GM12878 (cell line): Measurements from ENCODE around the gene ETDB. TPM values are rescaled to one million over a fixed set of nuclear protein-coding genes. Genes with fewer than 3 reads are reported as not detected.
"Not testable (repeated sequence)": the region's sequence is repeated elsewhere in the genome, so short reads cannot be mapped to it uniquely, and the experiment has no call there.

Experiments used
- ATAC-seq: fragments of 200-7000 bp; cut with Tn5 transposase; 3 replicates; pipeline ENCODE4 v1.9.1; 2020; ENCODE audit warnings: mild to moderate bottlenecking, moderate library complexity
- BruUV-seq: library from RNA; stranded (reverse); fragments of 400-500 nt; replicated peaks from 2 replicates; lab custom pipeline; 2021; lab: Mats Ljungman, UMichigan
- CTCF ChIA-PET: fragments of 300-600 bp; sonication (Branson Sonifier 250); formaldehyde crosslinking; extraction: SDS; loops from one replicate; lab custom pipeline; 2021; ENCODE audit warnings: inconsistent platforms; lab: Yijun Ruan, JAX
- POLR2A ChIA-PET: fragments of 350-600 bp; formaldehyde crosslinking; extraction: SDS; loops from one replicate; lab custom pipeline; 2021; ENCODE audit warnings: inconsistent platforms; lab: Charles Lee
- RAD21 ChIA-PET: fragments of 300-600 bp; sonication (Branson Sonifier 250); formaldehyde crosslinking; loops from one replicate; lab custom pipeline; 2023; ENCODE audit warnings: antibody characterized with exemption; ENCODE audit not compliant: unreplicated experiment; lab: Charles Lee
- SMC1A ChIA-PET: fragments of 300-600 bp; sonication (Branson Sonifier 250); formaldehyde crosslinking; loops from one replicate; lab custom pipeline; 2023; ENCODE audit not compliant: unreplicated experiment, uncharacterized antibody; lab: Charles Lee
- DNase-seq: peaks from one replicate; pipeline ENCODE4 v3.0.0-alpha.2; 2011; ENCODE audit warnings: low read depth, low spot score
- FAIRE-seq: peaks from 3 replicates; lab custom pipeline; 2011; peaks lifted over from hg19 to GRCh38; lab: Jason Lieb, UNC
- H2AFZ ChIP-seq: 2 replicates; pipeline ENCODE4 v1.6.0; 2011; ENCODE audit warnings: low read depth, low read length, control low read depth; ENCODE audit not compliant: control insufficient read depth
- H3K27ac ChIP-seq: 2 replicates; pipeline ENCODE4 v1.5.1; 2011; ENCODE audit warnings: control low read depth; ENCODE audit not compliant: control insufficient read depth, insufficient read depth
- H3K27me3 ChIP-seq, 2 experiments: replicated peaks in 1 of 2; 2 replicates each; pipeline versions ENCODE4 v1.6.0 to v1.6.1; 2011; ENCODE audit warnings: low read length in 1 of 2; ENCODE audit not compliant: control insufficient read depth in 2 of 2, insufficient read depth in 2 of 2
- H3K36me3 ChIP-seq, 2 experiments: 2 replicates each; pipeline ENCODE4 v1.5.1; 2011; ENCODE audit warnings: low read length in 1 of 2; ENCODE audit not compliant: control insufficient read depth in 2 of 2, insufficient read depth in 2 of 2
- H3K4me1 ChIP-seq: 2 replicates; pipeline ENCODE4 v1.6.1; 2011; ENCODE audit warnings: mild to moderate bottlenecking, low read length, moderate library complexity, mixed read lengths; ENCODE audit not compliant: control insufficient read depth, insufficient read depth
- H3K4me2 ChIP-seq: 2 replicates; pipeline ENCODE4 v1.6.0; 2011; ENCODE audit warnings: control low read depth; ENCODE audit not compliant: control insufficient read depth, insufficient read depth
- H3K4me3 ChIP-seq: fragments of 200-600 bp; sonication (generic); 2 replicates; pipeline ENCODE4 v1.5.1; 2016
- H3K79me2 ChIP-seq: 2 replicates; pipeline ENCODE4 v1.6.0; 2011; ENCODE audit warnings: low read length; ENCODE audit not compliant: control insufficient read depth, insufficient read depth
- H3K9ac ChIP-seq: 2 replicates; pipeline ENCODE4 v1.8.0; 2011; ENCODE audit warnings: low read length, control low read depth, mixed read lengths; ENCODE audit not compliant: control insufficient read depth, insufficient read depth
- H3K9me3 ChIP-seq: replicated peaks from 3 replicates; pipeline ENCODE4 v1.5.1; 2011; ENCODE audit warnings: mild to moderate bottlenecking, low read length; ENCODE audit not compliant: control insufficient read depth, insufficient read depth
- H4K20me1 ChIP-seq: 2 replicates; pipeline ENCODE4 v1.6.0; 2011; ENCODE audit not compliant: control insufficient read depth, insufficient read depth
- HDAC2 ChIP-seq: fragments of 200-600 bp; sonication (generic); IDR thresholded peaks from 2 replicates; pipeline ENCODE4 v1.6.1; 2017
- RAD51 ChIP-seq: fragments of 450-650 bp; IDR thresholded peaks from 2 replicates; pipeline ENCODE4 v1.6.1; 2016; ENCODE audit warnings: moderate library complexity, mild to moderate bottlenecking, inconsistent platforms
- WGBS: methylation state at CpG from one replicate; pipeline ENCODE4 v1.1.6; 2016; ENCODE audit warnings: low lambda C conversion rate; ENCODE audit not compliant: insufficient replicate concordance, insufficient coverage; ENCODE audit errors: missing lambda C conversion rate; 5-methylcytosine and 5-hydroxymethylcytosine counted together
- in situ Hi-C: fragments of 300-500 bp; cut with MboI; formaldehyde crosslinking; loops from 9 replicates; pipeline ENCODE4 v1.14.3; 2018; ENCODE audit warnings: mixed read lengths
- intact Hi-C: fragments of 100-400 bp; cut with micrococcal nuclease; formaldehyde crosslinking; loops from one replicate; pipeline ENCODE4 v1.14.2; 2022; ENCODE audit not compliant: unreplicated experiment
- polyA plus RNA-seq, 11 experiments: library from polyadenylated mRNA; depleted of rRNA in 4 of 11; unstranded in 6 of 11; stranded (reverse) in 5 of 11; fragments of >200 nt; fragmentation: Nextera tagmentation in 4 of 11; fragmentation: Illumina TruSeq in 1 of 11; extraction: Ambion mirVana in 4 of 11; extraction: Trizol in 1 of 11; gene quantifications; 1 replicate in 1 of 11; 2 replicates in 10 of 11; pipeline versions ENCODE4 v1.2.1 to v1.2.3, GENCODE V29; 2011 to 2016; ENCODE audit warnings: inconsistent platforms in 2 of 11, missing spikeins in 2 of 11, low read depth in 1 of 11
- total RNA-seq, 4 experiments: library from RNA; depleted of rRNA in 3 of 4; stranded (reverse); fragments of >200 nt in 3 of 4; fragmentation: Illumina TruSeq in 1 of 4; extraction: Trizol in 1 of 4; gene quantifications; 2 replicates each; pipeline versions ENCODE4 v1.2.1 to v1.2.3, GENCODE V29; 2013 to 2021

ETDB gene
- total and polyA plus RNA-seq, 10 of the 15 experiments (the other 5 are each of a cell fraction or from before 2014, with no cell fraction given): not detected

GRCh38 chrX:135168486-135168885, 48.2 kb upstream of the ETDB start:
- no peak overlapping the region for H3K4me2 ChIP-seq
- RAD21 ChIA-PET: no interaction called here
- TF ChIP-seq HDAC2: no peak
- peak; percentile 42; the same call in 1 of the 2 replicates for TF ChIP-seq RAD51
- TF ChIP-seq, all 136 proteins: peak for 1
- intact Hi-C loops (no loop called here), in situ Hi-C loops (no loop called here)
- FAIRE-seq (no peak), ATAC-seq (no peak), DNase-seq (no peak)
- no peaks in the 10 kb centered on the region for H3K4me1 ChIP-seq
- H3K9ac ChIP-seq: no peak overlapping the region
- H3K79me2 ChIP-seq: no peaks in the 10 kb centered on the region
- ChIA-PET POLR2A (no interaction called here), CTCF (no interaction called here), SMC1A (no interaction called here)
- WGBS: 15% methylated on average over 3 of the region's 3 CpGs
- no peak overlapping the region for H3K4me3 ChIP-seq
- BruUV-seq: no TSS peak
- no peaks in the 10 kb centered on the region for H3K9me3 ChIP-seq
- H3K27ac ChIP-seq: no peak overlapping the region
- H3K27me3 ChIP-seq: no peaks in the 10 kb centered on the region
- H3K36me3 ChIP-seq: no peaks in the 10 kb centered on the region
- H4K20me1 ChIP-seq: no peaks in the 10 kb centered on the region
- no peak overlapping the region for H2AFZ ChIP-seq

- RAD21 ChIA-PET, ATAC-seq, H3K36me3 ChIP-seq, DNase-seq, H3K4me3 ChIP-seq, H3K79me2 ChIP-seq, H3K9ac ChIP-seq, H3K4me2 ChIP-seq, H4K20me1 ChIP-seq, in situ Hi-C loops, H3K27ac ChIP-seq, H2AFZ ChIP-seq, FAIRE-seq, POLR2A ChIA-PET, intact Hi-C loops, BruUV-seq, H3K4me1 ChIP-seq, H3K9me3 ChIP-seq, CTCF ChIA-PET, SMC1A ChIA-PET, H3K27me3 ChIP-seq: not testable (repeated sequence)
- no CpG with 5 or more reads among the region's 3 CpGs for WGBS
These were observed 34.4 kb upstream of the ETDB start for GRCh38 chrX:135154688-135155087.

DNA sequence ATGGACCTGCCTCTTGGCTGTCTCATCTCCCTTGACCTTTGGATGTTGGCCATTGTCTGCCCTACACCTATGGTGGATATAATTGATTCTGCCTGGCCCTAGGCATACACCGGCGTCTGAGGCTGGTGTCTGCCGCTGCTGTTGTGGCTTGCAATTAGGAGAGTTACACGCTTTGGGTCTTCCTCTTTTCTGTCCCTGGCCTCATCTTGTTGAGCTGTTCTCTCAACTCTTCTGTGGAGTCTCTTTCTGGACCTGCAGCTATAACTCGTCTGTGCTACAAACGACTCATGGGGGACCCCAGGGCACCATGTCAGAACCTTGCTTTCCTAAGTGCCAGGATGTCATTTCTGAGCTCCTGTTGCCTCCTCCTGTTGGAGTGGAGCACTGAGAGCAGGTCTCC, 5.8 kb upstream of the ETDB start:
- H4K20me1 ChIP-seq, H3K27ac ChIP-seq, H3K9me3 ChIP-seq, FAIRE-seq, ATAC-seq, H3K27me3 ChIP-seq, H3K4me1 ChIP-seq, intact Hi-C loops, H3K79me2 ChIP-seq, POLR2A ChIA-PET, CTCF ChIA-PET, in situ Hi-C loops, H3K4me2 ChIP-seq, RAD21 ChIA-PET, DNase-seq, H3K36me3 ChIP-seq, BruUV-seq, H2AFZ ChIP-seq, H3K9ac ChIP-seq, H3K4me3 ChIP-seq, SMC1A ChIA-PET: not testable (repeated sequence)
- no CpG with 5 or more reads among the region's 6 CpGs for WGBS

GRCh38 chrX:135116064-135116463, 4.3 kb downstream of the ETDB start:
- H4K20me1 ChIP-seq, CTCF ChIA-PET, POLR2A ChIA-PET, H2AFZ ChIP-seq, H3K9ac ChIP-seq, SMC1A ChIA-PET, H3K9me3 ChIP-seq, intact Hi-C loops, DNase-seq, RAD21 ChIA-PET, BruUV-seq, H3K79me2 ChIP-seq, ATAC-seq, H3K36me3 ChIP-seq, H3K4me3 ChIP-seq, H3K27ac ChIP-seq, H3K27me3 ChIP-seq, FAIRE-seq, H3K4me1 ChIP-seq, H3K4me2 ChIP-seq: not testable (repeated sequence)
- WGBS: no CpG with 5 or more reads among the region's 2 CpGs
- in situ Hi-C loops: loop anchor here (25.0 kb wide), 1 partner anchor 96 kb away; no protein-coding TSS in a partner anchor
